GM18861 (cell line): ENCODE data around the gene SNTA1.
"Not testable (repeated sequence)": the region's sequence is repeated elsewhere in the genome, so short reads cannot be mapped to it uniquely, and the experiment has no call there.

Source experiments
- ATAC-seq: cut with Tn5 transposase; IDR thresholded peaks from one replicate; pipeline ENCODE4 v1.9.1; 2021; ENCODE audit not compliant: unreplicated experiment

The SNTA1 gene

GRCh38 chr20:33466303-33466646 lies 22.7 kb upstream of the SNTA1 start:
- ATAC-seq = no peak

DNA sequence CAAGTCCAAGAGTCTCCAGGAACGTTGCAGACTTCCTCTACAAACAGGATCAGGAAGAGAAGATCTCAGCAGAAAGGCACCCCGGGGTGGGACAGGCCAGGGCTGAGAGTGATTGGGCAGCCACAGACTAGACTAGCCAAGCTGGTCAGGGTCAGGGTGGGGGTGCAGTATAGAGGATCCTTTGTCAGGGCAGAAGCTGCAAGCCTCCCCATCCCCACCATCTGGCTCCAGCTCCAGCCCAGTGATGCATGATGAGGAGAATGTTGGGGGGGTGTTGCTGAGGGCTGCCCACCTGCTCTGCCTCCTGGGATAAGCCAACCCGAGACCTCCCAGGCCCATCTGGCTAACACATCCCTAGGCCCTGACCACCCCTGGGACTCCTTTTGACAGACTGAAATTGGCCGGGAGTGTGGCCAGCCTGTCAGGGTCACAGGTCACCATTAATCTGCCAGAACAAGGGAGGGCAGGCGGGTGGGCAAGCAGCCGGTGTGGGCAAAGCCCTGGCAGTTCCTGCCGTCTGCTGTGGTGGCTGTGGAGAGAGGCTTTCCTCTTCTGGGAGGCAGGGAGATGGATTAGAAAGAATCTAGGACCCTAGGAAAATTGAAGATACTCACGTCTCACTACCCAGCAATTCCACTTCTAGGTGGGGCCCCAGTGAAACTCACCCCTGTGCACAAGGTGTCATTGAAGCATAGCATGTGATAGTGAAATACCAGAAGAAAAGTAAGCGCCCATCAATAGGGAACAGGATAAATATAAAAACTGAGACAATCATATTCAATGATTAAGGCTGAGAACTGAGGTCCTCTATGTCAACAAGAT lies 22.1 kb upstream of the SNTA1 start:
- no peak for ATAC-seq

- not testable (repeated sequence) for ATAC-seq
These were observed 21.2 kb upstream of the SNTA1 start for GRCh38 chr20:33464759-33465158.

- no peak for ATAC-seq
These were observed 20.0 kb upstream of the SNTA1 start for GRCh38 chr20:33463332-33464101.

GRCh38 chr20:33460711-33461110 lies 17.1 kb upstream of the SNTA1 start:
- ATAC-seq = no peak

GRCh38 chr20:33459599-33459998 lies 16.0 kb upstream of the SNTA1 start:
- ATAC-seq = no peak

GRCh38 chr20:33456916-33457642 lies 13.5 kb upstream of the SNTA1 start:
- not testable (repeated sequence) for ATAC-seq

- ATAC-seq = no peak
These were observed 7.3 kb upstream of the SNTA1 start for GRCh38 chr20:33450867-33451266.

DNA sequence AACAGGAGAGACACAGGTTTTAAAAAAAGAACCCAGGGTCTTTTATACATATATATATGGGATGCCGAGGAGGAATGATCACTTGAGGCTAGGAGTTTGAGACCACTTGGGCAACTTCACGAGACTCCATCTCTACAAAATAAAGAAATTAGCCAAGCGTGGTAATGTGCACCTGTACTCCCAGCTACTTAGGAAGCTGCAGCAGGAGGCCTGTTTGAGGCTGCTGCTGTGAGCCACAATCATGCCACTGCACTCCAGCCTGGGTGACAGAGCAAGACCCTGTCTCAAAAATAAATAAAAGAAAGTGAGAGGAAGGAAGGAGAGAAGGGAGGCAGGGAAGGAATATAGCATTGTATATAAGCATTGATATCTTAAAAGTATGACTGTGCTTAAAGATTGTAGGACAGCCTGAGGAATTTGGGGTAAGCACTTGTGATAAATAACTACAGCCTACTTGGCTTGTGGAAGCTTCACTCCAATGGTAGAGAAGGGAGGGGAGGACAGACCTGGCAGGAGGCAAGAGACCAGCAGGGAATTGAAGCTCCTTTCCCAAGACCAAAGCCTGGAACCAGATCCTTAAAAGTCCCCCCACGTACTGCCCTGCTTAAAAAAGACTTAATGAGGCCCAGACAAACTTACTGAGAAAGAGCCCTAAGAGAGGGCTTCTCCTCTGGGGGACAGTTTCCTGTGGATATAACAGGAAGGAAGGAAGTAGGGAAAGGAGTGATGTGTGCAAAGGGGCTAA lies 2.5 kb upstream of the SNTA1 start:
- no peak for ATAC-seq

DNA sequence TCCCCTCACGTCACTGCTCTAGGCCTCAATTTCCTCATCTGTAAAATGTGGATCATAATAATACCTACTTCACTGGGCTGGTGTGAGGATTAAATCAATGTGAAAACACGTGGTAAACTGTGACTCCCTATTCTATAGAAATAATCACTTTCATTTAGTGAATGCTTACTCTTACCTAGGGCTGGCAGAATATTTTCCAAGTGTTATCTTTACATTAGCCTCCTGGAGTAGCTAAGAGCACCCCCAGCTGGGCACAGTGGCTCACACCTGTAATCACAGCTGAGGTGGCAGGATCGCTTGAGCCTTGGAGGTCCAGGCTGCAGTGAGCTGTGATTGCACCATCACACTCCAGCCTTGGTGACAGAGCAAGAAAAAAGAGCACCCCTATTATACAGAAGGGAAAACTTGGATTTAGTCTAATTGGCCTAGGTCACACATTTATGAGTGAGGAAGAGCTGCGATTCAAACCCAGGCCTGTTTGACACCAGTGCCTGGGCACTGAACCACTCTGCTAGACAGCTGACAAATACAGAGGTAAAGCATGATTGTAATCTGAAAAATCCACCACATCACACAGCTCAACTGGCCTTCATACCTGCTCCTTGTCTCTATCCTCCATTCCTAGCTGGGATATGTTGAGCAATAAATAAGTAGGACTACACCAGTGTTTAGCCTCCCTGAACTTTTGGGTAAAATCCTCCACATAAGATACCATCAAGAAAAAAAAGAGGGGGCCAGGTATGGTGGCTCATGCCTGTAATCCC lies 1.4 kb upstream of the SNTA1 start:
- no peak for ATAC-seq

DNA sequence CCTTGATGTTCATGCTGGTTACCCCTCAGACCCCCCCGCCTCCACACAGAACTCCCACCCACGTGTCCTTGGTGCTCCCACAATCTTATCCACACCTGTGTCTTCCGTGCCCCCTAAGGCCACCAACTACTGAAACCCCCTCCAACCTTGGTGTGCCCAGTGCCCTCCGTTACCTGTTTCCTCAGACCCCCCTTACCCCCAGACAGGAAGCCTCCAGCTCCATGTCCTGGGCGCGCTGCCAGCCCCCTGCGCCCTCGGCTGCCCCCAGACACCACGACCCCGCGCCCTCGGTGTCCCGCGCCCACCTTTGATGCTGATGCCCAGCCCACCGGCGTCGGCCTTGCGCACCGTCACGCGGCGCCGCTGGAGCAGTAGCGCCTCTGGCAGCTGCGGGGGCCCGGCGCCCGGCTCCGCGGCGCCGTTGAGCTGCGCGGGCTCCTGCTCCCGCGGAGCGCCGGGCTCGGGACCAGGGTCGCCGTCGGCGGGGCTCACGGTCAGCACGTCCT lies 504 bp downstream of the SNTA1 start:
- no peak for ATAC-seq

- ATAC-seq = no peak
These were observed 1.2 kb downstream of the SNTA1 start for GRCh38 chr20:33442136-33443005.

- no peak for ATAC-seq
These were observed 2.2 kb downstream of the SNTA1 start for GRCh38 chr20:33441142-33441955.

- not testable (repeated sequence) for ATAC-seq
These were observed 3.0 kb downstream of the SNTA1 start for GRCh38 chr20:33440562-33440961.

DNA sequence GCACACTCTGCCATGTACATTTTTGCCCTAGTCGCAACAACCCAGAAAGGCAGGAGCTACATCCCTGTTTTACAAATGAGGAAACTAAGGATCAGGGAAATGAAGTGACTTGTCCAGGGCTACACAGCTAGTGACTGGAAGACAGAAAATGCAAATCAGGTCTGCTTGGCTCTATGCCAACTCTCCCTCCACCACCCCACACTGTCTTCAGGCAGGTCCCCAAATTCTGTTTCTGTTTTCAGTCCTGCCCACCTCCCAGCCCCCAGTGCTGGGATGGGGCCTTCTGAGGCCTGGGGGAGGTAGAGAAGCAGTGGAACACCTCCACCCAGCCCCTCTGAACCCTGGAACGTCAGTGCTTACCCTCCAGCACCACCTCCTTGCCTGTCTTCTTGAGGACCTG lies 5.1 kb downstream of the SNTA1 start:
- ATAC-seq = no peak

GRCh38 chr20:33437141-33437911 lies 6.2 kb downstream of the SNTA1 start:
- ATAC-seq = no peak

DNA sequence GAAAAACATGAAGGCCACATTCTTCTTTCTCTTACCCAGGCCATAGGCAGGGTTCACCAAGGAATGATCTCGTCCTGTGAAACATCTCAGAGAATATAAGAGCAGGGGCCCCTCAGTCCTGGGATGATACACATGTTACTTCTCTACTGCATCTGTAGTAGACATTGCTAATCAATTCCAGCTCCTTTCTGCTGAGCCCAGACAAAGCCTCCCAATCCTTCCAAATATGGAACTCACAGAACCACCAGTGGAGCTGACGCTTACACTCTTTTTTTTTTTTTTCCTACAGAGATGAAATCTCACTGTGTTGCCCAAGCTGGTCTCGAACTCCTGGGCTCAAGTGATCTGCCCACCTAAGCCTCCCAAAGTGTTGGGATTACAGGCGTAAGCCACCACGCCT lies 9.1 kb downstream of the SNTA1 start:
- ATAC-seq = no peak
